Measurements from ENCODE around the gene SAFB.
"Not testable (repeated sequence)": the region's sequence is repeated elsewhere in the genome, so short reads cannot be mapped to it uniquely, and the experiment has no call there.

SAFB gene

DNA sequence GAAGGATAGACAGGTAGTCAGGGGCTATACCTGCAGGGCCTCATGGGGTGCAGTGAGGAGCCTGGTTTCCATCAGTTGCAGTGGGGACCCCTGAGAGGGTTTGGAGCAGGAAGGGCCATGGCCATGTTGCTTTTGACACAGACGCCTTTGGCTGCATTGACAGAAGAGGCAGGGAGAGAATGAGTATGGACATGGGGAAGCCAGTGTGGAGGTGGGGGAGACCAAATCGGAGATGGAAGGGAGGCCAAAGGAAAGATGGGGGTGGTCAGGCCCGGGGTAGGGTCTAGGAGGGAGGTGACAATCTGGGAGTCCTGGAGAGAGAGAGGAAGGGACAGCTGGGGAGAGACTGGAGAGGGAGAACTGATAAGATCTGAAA, 59.2 kb downstream of the SAFB start:
- DNase-seq = no peak

DNA sequence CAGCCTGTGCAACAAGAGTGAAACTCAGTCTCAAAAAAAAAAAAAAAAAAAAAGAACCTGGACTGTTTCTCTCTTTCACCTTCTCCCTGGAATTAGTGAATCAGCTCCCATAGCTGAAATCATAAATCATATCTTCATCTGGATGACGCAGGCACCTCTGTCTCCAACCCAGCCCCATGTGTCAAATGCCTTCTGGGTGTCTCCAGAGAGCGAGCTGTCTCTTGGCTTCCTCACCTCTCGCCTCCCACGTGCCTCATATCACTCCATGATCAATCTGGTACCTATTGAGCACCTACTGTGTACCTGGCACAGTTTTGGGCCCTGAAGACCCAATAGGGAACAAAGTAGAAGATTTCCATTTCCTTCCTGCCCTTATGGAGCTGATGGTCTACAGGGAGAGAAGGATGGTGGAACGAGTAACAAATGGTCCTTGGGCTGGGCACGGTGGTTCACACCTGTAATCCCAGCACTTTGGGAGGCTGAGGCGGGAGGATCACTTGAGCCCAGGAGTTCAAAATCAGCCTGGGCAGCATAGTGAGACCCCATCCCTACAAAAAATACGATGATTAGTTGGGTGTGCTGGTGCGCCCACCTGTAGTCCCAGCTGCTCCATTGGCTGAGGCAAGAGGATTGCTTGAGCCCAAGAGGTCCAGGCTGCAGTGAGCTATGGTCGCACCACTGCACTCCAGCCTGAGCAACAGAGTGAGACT, 60.4 kb downstream of the SAFB start:
- DNase-seq = no peak

DNA sequence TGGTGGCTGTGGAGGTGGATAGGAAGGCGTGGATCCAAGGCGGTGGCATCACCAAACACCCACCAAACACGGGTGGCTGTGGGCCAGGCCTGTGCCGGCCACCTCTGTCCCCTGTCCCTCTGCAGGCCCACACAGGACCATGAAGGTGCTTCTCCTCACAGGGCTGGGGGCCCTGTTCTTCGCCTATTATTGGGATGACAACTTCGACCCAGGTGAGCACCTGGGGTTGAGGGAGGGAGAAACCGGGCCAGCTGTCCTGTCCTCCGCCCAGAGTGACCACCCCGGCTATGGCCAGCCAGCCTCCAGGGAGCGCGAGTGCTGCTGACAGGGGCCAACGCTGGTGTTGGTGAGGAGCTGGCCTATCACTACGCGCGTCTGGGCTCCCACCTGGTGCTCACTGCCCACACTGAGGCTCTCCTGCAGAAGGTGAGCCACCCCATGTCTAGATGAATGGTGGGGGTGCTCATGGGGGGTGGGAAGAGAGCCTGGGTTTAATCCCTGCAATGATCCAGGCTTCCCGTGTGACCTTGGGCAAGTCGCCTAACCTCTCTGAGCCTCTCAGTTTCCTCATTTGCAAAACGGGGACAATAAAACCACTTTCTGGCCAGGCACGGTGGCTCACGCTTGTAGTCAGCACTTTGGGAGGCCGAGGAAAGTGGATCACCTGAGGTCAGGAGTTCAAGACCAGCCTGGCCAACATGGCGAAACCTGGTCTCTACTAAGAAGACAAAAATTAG, 62.0 kb downstream of the SAFB start:
- no peak for DNase-seq

DNA sequence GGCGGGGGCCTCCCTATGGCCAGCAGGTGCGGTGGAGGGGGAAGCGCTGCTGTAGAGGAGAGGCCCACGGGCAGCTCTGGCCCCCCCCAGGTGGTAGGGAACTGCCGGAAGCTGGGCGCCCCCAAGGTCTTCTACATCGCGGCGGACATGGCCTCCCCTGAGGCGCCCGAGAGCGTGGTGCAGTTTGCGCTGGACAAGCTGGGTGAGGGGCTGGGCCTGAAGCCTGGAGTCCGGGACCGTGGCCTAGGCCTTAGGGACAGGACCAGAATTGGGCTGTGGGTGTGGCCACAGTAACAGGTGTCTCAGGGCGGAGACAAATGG, 63.4 kb downstream of the SAFB start:
- no peak for DNase-seq

DNA sequence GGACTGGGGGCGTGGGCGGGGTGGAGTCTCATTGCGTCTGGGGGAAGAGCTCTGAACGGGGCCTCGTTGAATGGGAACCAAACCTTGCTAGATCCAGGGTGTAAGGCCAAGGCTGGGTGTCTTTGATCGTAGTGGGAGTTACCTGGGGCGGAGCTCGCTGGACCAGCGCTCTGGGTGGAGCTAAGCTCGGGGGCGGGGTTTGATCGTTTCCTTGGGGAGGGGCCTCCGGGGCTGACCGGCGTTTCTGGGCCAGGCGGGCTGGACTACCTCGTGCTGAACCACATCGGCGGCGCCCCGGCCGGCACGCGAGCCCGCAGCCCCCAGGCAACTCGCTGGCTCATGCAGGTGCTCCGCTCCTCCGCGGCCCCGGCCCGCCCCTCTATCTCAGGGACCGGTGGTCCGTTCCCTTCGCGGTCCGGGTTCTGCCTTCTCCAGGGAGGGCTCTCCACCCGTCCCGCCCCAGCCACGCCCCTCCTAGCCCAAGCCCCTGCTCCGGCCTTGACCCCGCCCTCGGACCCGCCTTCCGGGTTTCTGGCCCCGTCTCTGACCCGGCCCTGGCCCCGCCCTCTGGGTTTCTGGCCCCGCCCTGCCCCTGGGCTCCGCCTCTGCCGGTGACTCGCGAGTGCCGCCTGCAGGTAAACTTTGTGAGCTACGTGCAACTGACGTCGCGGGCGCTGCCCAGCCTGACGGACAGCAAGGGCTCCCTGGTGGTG, 63.9 kb downstream of the SAFB start:
- DNase-seq = peak; percentile 29 to 94 (median 82)

DNA sequence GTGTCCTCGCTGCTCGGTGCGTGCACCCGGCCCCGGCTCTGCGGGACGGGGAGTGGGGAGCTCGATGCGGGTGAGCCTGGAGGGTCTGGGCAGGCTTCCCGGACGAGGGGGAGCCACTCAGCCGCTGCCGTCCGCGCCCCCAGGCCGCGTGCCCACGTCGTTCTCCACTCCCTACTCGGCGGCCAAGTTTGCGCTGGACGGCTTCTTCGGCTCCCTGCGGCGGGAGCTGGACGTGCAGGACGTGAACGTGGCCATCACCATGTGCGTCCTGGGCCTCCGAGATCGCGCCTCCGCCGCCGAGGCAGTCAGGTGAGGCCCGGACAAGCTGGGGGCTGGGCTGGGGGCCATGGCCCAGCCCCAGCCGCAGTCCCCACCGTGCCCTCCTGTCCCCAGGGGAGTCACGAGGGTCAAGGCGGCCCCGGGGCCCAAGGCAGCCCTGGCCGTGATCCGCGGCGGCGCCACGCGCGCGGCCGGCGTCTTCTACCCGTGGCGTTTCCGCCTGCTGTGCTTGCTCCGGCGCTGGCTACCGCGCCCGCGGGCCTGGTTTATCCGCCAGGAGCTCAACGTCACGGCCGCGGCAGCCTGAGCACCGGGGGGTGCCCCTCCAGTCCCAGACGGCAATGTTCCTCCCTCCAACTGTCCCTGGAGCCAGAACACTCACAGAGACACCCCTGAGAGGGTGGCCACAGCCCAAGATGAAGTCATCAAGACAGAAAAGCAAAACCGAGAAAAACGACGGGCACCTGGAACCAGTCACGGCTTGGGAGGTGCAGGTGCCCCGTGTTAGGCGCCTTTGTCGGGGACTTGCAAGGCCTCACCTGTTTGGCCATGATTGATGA, 64.7 kb downstream of the SAFB start:
- DNase-seq = no peak

DNA sequence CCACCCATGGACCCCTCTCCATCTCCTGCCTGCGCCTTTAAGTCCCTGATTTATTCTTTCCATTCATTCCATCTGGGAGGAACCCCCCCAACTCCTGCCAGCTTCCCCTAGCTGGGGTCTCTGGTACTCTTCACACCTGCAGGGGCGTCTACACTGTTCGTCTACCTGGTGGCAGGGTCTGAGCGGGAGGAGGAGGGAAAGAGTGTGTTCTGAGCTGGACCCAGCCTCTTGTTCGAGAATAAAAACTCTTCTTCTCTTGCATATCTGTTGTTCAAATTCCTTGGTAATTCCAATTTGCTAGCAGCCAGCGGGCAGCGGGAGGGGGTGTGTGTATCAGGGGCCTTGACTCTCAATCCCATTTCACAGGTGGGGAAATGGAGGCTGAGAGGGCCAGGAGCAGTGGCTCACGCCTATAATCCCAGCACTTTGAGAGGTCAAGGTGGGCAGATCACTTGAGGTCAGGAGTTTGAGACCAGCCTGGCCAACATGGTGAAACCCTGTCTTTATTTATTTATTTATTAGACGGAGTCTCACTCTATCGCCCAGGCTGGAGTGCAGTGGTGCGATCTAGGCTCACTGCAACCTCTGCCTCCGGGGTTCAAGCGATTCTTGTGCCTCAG, 65.5 kb downstream of the SAFB start:
- DNase-seq = not testable (repeated sequence)

DNA sequence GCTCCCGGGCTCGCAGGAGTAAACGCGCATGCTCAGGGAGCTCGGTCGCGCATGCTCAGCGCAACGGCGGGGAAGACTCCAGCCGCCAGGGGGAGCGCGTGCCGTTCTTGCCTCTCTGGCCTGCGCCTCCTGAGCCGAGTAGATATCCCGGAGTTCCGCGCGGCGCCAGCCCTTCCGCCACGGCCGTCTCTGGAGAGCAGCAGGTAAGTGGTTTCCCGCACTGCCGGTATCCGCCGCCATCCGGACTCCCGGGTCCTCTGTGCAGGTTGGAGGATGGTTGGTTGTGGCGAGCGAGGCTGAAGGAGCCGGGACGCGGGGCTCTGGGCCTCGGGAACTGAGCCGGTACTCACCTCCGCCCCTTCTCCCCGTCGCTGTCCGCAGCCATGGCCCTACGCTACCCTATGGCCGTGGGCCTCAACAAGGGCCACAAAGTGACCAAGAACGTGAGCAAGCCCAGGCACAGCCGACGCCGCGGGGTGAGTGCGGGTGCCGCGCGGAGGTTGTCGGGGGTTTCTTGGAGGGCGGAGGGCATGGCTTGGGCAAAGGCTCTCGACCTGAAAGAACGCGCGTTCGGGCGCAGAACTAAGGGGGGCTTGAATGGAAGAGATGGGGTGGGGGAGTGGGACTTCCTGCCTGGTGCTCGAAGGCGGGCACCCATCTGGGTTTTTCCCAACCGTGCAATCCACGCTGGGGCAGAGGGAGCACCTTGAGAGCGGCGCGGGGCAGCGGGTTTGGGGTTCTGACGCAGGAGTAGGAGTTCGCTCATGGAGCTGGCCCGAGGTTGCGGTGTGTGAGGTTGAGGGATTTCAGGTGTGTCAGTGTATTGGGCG, 67.5 kb downstream of the SAFB start, which contains the start of gene RPL36:
RPL36 (plus strand) TSS at position 171 of the 830 bp plus-strand sequence; CDS start at position 384, 213 bp downstream.
- DNase-seq = peak; percentile 78 to 98 (median 94)

DNA sequence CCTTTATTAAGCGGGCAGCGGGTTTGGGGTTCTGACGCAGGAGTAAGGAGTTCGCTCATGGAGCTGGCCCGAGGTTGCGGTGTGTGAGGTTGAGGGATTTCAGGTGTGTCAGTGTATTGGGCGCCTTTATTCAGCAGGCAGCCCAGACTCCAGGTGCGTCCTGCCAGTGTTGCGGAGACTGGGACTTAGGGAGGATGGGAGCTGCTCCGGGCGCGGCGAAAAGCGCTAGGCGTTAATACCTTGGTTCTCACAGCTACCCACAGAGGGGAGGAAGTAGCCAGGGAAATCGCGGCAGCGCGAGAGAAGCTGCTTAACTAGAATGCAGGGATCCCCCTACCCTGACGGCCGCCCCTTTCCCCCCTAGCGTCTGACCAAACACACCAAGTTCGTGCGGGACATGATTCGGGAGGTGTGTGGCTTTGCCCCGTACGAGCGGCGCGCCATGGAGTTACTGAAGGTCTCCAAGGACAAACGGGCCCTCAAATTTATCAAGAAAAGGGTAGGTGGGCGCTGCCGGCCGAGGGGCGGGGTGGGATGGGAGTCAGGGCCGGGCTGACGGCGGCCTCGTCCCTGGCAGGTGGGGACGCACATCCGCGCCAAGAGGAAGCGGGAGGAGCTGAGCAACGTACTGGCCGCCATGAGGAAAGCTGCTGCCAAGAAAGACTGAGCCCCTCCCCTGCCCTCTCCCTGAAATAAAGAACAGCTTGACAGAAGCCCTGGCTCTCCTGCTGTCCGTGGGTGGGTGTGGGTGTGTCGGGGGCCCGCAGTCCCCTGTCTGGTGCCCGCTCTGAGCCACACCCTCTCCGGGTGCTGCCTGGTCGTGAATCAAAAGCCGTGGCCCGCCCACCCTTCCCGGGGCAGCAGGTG, 68.3 kb downstream of the SAFB start:
- peak in 24 of 56 donors; percentile 5 to 52 (median 32) for DNase-seq

DNA sequence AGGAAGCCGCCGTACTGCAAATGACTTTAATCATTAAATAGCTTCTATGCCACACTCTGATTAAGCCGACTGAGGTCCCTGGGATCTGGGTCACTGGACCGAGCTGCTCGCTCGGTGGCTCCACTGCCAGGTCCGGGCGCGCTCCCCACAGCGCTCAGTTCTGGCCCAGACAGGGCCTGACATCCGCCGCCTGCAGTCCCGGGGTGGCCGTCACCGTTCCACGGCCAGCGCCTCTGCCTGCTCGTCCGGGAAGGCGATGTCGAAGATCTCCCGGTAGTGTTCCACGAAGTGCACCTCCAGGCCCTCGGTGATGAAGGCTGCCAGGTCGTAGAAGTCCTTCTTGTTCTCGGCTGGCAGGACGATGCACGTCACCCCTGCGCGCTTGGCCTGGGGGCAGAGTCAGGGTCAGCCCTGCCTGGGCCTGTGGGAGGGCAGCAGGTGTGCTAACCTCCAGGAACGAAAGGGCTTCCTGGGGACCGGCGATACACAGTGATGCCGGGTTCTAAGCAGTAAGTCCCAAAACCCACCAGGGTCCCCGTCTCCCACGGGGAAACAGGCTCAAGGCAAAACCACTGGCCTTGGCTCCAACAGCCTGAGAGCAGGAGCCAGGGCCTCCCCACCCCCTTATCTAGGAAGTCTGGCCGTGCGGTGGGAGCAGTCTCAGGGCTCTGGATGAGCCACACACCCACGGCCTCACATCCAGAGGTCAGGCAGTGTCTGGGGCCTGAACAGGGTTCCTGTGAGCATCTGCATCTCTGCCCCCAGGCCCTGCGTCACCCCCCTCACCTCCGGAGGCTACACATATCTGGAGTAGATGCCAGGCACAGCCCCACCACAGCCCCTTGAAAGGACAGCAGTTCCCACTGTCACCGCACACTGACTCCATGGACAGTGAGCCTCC, 69.2 kb downstream of the SAFB start:
- DNase-seq = peak in 5 of 56 donors; percentile 38 to 49 (median 43)

DNA sequence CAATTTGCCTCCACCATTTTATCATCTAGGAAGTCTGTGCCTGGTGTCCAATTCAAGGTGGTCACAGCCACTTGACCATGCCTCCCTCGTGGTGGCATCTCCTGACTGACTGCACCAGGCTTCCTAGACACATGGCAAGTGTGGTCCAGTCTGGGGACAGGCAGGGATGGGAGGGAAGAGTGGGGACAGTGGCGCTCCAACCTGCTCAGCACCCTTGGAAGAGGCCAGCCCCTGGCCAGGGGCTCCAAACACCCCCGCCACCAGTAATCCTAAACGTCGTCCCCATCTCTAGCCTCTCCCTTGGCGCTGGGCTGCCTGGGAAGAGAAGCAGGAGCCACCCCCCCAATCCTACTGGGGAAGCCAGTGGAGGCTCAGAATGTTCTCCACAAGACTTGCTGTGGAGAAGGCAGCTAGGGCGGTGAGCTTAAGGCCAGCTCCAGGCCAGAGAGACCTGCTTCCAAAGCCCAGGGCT, 69.9 kb downstream of the SAFB start:
- no peak for DNase-seq

DNA sequence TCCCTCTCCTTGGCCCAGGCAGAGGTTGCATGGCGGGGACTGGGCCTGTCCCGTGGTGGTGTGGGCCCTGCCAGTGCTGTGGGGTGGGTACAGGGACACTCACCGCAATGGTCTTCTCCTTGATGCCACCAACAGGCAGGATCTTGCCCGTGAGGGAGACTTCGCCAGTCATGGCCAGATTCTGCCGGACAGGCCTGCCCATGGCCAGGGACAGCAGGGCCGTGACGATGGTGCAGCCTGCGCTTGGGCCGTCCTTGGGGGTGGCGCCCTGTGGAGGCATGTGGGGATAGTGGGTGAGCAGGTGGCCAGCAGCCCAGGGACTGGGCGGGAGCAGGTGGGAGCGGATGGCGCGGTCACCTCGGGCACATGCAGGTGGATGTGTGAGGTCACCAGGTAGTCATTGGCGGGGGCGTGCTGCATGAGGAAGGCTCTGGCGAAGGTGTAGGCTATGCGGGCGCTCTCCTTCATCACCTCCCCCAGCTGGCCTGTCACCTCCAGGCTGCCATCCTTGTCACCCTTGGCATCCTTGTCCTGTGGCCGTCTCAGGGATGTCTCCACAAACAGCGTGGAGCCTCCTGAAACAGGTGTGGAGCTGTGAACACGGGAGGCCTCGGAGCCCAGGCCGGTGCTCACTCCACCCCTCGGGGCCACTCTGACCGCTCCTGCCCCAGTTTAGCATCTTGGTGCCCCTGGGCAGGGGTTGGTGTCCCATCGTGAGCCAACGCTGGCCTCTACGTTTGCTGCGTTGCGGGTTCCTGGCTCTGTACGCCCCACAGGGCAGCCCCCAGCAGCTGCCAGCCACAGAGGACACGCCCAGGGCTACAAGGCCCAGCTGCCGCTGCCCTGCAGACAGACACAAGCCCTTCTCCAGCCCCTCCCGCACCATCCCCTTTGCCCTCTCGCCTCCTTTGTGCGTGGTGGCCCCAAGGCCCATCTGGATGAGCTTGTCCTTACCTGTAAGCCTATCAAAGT, 70.6 kb downstream of the SAFB start:
- DNase-seq = no peak

DNA sequence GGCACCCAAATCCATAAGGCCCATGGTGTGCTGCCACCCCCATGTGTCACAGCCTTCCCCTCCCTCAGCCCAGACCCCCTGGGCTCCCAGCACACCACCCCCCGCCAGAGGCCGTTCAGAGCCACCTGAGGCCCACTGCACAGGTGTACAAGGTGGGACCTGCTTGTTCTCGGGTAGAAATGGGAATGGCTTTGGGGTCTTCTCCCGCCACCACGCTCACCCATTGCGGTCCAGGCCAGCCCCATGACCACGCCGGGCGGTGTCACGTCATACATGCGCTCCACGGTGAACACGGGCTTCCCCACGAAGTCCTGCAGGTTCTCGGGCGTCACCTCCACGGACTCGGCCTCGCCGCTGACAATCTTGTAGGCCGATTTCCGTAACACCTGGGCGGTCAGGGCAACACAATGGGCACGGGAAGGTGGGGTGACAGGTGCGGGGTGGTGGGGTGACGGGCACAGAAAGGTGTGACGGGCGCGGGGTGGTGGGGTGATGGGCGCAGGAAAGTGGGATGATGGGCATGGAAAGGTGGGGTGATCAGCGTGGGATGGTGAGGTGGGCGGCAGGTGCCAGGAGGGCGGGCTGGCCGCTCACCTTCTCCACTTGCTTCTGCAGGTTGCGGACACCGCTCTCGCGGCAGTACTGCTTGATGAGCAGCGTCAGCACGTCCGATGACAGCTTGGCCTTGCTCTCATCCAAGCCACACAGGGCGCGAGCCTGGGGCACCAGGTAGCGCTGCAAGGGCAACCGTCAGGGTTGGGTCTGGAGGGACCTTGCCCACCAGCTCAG, 71.5 kb downstream of the SAFB start:
- no peak for DNase-seq

DNA sequence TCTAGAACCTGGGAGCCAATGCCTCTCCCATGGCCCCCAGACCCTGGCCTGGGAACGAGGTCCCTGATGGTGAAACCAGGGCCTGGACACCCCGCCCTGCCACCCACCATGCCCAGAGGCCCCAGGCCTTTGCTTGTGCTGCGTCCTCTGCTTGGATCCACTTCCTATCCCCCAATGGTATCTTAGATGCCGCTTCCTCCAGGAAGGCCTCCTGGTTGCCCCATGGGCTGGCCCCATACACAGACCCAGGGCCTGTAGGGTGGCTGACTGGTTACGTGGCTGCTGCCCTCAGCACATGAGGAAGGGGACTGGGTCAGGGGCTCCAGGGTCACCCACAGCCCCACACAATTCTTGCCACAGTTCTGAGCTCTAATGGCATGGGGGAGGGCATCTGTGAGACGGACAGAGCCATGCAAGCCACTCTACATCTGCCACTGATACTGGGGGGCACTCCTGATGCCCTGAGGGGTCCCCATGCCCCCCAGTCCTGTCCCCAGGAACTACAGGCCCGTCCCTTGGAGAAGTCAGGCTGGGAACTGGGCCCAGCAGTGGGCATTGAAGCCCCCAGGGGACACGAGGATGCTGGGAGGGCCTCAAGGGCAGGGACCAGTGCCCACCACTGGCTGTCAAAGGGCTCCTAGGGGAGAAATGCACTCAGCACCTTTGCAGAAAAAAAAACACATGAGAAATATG, 72.2 kb downstream of the SAFB start:
- DNase-seq = no peak

DNA sequence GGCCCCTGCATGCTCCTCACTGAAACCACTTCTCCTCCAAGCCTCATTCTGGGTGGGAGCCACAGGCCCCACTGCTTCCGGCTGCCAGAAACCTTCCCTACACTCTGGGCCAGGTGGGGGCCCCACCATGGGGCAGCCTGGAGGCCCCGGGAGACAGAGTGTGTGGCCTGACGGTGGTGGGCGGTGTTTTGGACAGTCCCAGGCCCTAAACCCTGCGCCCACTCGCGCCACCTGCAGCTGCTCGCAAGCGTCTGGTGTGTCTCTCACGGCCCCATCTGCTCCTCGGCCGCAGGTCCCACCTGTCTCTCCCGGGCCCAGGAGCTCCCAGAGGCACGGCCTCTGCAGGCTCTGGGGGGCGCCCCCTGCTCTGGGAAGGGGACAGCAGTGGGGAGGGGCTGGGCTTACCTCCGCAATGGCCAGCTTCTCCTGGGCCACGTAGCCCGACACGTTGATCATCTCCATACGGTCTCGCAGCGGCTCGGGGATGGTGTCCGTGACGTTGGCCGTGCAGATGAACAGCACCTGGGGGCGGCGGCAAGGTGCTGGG, 72.8 kb downstream of the SAFB start:
- DNase-seq = no peak
